GM18873 (cell line): ENCODE results near the gene NAT14.

ENCODE experiments used
- ATAC-seq: cut with Tn5 transposase; IDR thresholded peaks from one replicate; pipeline ENCODE4 v1.9.1; 2021; ENCODE audit warnings: mild to moderate bottlenecking, moderate library complexity, moderate number of reproducible peaks; ENCODE audit not compliant: unreplicated experiment, low FRiP score

The NAT14 gene

DNA sequence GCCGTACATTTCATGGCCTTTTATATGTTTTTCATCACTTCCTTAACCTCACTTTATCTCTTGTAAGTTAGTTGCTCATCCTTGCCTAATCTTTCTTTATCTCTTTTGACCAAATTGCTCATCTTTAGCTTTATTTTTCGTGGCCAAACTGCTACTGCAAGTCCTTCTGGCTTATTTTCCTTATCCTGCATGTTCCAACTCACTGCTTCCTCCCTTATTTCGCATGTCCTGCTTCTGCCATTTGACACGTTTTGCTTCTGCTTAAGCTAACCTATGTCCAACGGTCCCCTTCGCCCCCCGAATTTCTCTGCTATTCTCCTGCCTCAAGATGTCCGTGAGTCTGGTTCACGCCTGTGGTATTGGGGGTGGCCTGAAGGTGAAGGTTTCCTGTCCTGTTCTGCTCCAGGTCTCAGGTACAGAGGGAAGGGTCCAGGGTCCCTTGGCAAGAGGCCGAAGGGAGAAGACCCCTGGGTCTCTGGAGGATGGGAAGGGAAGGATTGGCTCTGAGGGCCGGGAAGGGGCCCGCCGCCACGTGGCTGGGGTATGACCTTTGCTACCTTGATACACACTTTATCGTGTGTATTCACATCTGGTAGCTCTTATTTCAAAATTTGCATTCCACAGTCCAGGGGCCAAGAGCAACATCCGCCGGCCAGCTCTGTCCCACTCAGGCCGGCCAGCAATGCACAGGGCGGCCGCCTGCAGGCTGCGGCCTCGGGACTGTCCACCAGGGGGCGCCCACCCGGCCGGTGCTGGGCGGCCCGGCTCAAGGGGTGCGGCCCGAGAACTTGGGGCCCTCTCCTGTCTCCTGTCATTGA is 17.5 kb upstream of the NAT14 start:
- ATAC-seq: no peak

GRCh38 chr19:55468054-55468393 is 17.0 kb upstream of the NAT14 start:
- ATAC-seq: no peak

- ATAC-seq: no peak
These were observed 13.7 kb upstream of the NAT14 start for GRCh38 chr19:55471266-55471665.

DNA sequence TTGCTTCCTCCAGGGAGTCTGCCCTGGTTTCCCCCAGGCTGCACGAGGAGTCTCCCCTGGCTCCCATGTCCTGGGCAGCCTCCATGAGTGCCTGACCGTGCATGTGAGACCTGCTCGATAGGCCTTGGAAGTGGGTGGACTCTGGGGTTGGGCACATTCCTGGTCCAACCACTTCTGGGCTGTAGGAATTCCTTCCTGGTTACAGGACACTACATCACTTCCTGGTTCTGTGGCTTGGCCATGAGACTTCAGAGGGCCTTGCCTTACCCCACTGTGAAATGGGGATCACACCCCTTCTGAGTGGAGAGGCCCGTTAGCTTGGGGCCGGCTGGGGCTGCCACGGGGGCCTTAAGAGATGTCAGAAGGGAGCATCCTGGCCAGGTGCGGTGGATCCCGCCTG is 12.5 kb upstream of the NAT14 start:
- ATAC-seq: no peak

DNA sequence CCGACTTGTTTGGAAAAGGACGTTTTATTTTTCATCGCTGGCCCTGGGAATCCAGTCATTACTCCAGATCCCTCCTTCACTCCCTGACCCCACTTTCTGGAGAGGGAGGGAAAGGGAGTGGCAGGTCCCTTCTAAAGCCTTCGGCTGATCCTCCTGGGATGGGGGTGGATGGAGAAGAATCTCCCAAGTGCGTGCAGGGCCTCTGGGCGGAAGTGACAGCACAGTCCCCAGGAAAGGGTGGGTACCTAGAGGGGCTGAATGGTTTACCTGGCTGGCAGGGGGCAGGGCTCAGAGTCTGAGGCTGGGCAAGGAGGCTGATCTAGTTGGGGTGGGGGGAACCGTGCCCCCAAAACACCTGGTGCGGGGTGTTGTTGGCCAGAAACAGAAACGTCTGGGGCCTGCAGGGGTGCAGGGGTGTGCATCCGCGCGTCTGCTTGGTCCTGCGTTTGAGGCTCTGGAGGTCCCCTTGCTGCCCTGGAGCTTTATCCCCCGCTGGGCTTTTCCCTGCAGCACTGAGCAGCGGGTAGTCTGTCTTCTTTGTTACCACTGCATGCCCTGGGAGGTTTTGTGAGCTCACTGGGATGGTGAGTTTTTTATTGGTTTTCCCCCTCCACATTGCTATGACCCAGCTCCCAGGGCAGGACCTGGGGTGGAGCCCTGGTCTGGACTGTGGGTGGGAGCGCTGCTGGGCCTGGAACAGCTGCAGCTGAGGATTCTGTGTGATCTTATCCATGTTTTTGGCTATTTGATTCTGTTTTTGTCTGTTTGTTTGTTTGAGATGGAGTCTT is 11.6 kb upstream of the NAT14 start:
- ATAC-seq: no peak

DNA sequence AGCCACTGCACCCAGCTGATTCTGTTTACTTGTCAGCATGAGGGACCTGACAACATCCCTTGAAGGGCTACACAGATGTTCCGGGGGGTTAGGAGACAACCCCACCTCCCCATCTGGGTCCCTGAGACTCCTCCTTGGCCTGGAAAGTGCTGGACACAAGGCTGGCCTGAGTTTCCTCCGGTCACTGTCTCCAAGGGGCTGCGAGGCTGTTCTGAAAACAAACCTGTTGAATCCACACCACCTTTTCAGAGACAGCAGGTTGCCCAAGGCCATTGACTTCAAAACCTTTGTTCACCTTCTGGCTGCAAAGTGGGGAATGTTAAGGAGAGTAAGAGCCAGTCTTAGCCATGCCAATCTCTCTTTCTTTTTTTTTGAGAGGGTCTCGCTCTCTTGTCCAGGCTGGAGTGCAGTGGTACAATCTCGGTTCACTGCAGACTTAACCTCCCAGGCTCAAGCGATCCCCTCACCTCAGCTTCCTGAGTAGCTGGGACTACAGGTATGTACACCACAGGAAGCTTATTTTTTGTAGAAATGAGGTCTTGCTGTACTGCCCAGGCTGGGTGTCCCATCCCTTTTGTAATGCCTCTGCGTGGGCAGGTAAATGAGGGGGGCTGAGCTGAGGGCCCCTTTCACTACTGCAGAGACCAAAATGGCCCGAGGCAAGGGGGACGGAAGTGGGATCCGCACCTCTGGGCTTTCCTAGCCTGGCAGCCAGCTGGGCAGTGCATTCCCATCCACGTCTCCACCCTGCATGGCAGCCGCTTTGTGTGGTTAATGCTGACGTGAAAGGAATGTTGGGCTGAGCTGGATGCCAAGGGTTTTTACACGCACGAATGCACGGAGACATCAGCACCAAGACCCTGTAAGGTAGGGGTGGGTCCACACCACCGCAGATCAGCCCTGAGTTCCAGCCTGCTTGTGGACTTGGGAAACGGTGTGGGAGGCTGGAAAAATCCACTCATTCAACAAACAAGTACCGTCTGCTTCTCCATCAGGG is 10.4 kb upstream of the NAT14 start:
- ATAC-seq: no peak

DNA sequence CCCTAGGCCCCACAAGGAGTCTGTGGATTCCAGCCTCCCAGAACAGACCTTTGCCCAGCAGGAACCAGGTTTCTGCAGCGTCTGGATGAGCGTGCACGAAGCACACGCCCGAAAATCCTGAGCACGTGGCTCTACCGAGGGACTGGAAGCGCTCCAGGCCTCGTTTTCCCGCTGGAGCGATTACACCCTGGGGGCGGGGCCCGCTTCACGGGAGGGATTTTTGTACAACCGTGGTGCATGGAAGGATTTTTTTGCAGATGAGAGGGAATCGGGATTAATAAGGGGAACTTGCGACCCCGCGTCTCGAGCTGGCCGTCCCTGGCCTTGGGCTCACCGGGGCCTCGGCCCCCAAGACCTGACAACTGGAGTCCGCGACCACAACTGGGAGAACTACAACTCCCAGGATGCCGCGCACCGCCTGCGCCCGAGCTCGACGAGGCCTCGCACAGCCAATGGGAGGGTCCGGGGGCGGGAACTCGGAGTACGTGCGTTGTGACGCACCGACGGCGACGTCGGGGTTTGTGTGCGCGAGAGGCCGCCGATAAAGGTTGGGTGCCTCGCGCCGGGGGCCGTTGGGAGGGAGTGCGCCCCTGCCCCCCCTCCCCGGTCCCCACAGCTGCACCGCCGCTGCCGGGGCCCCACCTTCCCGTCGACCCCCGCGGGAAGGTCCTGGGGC is 8.8 kb upstream of the NAT14 start, which contains the start of gene ZNF628:
TSS of gene ZNF628 (plus strand) at position 518 of the 676 bp plus-strand sequence. CDS start 3,294 bp downstream, outside the sequence.
- ATAC-seq: peak; percentile 83

DNA sequence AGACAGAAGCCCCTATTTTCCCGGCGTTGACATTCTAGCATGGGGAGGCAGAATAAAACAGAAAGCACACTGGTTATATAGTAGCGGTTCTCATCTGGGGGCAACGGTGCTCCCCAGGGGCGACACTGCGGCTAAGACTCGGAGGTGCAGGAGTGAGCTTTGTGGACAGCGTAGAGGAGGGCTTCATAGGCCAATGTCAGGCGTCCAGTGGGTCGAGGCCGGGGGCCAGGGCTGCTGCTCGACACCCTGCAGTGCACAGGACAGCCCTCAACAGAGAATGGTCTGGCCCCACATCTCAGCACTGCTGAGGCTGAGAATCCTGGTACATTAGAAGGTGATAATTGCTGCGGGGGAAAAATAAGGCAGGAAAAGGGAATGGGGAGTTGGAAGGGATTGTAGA is 7.1 kb upstream of the NAT14 start:
- ATAC-seq: no peak

DNA sequence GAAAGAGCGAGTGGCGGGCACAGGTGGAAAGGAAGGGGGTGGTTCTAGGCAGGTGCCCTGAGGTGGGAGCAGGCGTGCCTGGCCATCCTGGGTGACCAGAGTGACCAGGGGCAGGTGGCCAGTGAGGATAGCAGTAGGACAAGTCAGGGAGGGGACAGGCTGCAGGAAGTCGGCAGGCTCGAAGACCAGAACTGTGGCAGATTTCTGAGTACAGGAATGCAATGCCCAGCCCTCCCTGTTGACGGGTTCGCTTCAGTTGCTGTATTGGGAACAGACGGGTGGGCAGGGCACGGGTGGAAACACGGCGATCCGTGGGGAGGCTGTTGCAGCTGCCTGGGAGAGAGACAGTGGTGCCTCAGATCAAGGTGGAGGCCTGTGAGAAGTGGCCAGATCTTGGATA is 6.6 kb upstream of the NAT14 start:
- no peak for ATAC-seq

DNA sequence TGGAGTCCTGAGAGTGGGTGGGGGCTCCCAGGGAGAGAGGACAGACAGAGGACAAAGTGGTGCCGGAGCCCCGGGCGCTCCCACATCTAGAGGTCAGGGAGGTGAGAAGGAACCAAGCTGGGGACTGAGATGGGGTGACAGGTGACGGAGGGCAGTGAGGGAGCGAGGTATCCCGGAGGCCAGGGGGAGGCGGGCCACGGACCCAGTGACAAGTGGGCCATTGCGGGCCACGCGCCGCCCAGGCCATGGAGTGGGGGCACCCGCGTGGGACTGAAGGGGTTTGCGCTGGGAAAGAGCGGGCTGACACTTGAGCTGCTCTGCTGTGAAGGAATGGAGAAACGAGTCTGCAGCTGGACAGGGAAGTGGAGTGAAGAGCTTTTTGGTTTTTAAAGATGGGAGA is 5.9 kb upstream of the NAT14 start:
- no peak for ATAC-seq

GRCh38 chr19:55479451-55480230 is 5.3 kb upstream of the NAT14 start:
- ATAC-seq: no peak

GRCh38 chr19:55481148-55481793 is 3.7 kb upstream of the NAT14 start:
- ATAC-seq: no peak

DNA sequence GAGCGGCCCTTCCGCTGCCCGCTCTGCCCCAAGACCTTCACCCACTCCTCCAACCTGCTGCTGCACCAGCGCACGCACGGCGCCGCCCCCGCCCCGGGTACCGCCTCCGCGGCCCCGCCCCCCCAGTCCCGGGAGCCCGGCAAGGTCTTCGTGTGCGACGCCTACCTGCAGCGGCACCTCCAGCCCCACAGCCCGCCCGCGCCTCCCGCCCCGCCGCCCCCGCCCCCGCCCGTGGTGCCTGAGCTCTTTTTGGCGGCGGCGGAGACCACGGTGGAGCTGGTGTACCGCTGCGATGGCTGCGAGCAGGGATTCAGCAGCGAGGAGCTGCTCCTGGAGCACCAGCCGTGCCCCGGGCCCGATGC is 3.2 kb upstream of the NAT14 start:
- ATAC-seq: no peak

DNA sequence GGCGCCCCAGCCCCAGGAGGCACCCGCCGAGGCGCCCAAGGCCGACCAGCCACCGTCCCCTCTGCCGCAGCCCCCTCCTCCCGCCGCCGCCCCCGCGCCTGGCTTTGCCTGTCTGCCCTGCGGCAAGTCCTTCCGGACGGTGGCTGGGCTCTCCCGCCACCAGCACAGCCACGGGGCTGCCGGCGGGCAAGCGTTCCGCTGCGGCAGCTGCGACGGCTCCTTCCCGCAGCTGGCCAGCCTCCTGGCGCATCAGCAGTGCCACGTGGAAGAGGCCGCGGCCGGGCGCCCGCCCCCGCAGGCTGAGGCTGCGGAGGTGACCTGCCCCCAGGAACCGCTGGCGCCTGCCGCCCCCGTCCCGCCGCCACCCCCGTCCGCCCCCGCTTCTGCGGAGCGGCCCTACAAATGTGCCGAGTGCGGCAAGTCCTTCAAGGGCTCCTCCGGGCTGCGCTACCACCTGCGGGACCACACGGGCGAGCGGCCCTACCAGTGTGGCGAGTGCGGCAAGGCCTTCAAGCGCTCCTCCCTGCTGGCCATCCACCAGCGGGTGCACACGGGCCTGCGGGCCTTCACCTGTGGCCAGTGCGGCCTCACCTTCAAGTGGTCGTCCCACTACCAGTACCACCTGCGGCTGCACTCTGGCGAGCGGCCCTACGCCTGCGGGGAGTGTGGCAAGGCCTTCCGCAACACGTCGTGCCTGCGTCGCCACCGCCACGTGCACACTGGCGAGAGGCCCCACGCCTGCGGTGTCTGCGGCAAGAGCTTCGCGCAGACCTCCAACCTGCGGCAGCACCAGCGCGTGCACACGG is 2.6 kb upstream of the NAT14 start:
- ATAC-seq: no peak

DNA sequence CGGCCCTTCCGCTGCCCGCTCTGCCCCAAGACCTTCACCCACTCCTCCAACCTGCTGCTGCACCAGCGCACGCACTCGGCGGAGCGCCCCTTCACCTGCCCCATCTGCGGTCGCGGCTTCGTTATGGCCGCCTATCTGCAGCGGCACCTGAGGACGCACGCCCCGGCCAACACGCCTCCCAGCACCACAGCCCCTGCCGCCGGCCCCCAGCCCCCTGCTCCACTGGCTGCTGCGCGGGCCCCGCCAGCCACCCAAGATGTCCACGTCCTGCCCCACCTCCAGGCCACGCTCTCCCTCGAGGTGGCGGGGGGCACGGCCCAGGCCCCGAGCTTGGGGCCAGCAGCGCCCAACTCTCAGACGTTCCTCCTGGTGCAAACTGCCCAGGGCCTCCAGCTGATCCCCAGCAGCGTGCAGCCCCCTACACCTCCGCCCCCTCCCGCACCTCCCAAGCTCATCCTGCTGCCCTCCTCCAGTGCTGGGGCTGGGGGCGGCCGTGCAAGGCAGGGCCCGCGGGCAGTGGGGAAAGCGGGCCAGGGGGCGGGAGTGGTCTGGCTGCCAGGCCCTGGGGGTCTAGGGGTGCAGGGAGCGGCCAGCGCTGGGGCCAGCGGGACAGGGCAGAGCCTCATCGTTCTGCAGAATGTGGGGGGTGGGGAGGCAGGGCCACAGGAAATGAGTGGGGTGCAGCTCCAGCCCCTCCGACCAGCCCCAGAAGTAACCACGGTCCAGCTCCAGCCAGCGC is 1.9 kb upstream of the NAT14 start:
- no peak for ATAC-seq

DNA sequence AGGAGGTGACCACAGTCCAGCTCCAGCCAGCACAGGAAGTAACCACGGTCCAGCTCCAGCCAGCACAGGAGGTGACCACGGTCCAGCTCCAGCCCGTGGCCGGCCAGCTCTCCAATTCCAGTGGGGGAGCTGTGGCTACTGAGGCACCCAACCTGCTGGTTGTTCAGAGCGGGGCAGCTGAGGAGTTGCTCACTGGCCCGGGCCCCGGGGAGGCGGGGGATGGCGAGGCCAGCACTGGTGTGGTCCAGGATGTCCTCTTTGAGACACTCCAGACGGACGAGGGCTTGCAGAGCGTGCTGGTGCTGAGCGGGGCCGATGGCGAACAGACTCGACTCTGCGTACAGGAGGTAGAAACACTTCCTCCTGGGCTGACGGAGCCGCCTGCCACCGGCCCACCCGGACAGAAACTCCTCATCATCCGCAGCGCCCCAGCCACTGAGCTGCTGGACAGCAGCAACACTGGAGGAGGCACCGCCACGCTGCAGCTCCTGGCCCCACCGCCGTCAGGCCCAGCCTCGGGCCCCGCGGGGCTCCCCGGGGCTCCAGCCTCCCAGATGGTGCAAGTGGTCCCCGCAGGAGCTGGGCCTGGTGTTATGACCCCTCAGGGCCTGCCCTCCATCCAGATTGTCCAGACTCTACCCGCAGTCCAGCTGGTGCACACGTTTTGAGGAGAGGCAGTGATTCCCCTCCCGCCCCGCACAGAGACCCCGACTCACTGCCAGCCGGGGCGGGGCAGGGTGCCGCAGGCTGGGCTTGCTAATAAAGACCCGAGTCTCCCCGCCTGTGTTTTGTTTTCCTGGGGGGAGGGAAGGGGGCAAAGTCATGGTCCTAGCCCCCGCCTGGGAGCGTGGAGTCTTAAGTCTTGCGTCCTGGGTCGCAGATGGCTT is 1.0 kb upstream of the NAT14 start:
- ATAC-seq: no peak
